T follicular helper cell (primary cell): ENCODE measurements around the gene POC1A.

ENCODE experiments used
- DNase-seq: peaks from one replicate; pipeline ENCODE4 v3.0.0-alpha.2; 2020; ENCODE audit warnings: low read depth

POC1A gene

GRCh38 chr3:52126500-52126899 lies 27.7 kb downstream of the POC1A start:
- DNase-seq, result no peak

- no peak for DNase-seq
These were observed 28.2 kb downstream of the POC1A start for GRCh38 chr3:52126036-52126435.

DNA sequence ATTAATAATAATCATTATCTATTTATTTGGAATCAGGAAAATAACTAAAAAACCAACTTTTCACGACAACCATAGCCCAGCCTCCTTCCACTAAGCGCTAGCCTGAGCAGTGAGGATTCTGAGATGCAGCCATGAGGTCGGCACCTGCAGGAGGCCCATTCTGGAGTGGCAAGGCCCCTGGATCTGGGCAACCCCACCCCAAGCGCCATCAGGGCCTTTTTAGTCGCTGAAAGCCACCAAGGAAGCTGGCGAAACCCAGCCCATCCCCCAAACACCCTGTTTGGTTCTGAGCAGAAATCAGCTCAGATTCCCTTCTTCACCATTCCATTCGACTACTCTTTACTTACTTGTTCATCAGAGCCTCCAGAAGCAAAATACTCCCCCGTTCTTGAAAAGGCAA lies 29.5 kb downstream of the POC1A start:
- DNase-seq, result no peak

DNA sequence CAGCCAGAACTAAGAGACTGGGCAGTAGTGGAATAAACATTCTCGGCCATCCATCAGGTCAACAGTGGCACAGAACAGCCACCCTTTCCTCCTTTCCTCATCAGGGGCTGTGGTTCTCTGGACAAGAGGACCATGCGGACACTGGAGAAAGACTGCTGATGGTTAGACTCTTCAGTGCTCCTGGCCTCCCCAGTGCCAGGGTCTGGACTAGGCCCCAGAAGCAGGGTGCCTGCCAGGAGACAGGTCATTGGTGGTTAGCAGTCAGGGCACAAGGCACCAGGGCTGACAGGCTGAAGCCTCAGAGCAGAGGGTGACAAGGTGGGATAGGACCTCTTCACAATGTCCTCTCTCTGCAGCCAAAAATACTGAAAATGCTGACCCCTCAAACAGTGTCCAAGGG lies 30.1 kb downstream of the POC1A start:
- DNase-seq, result no peak

GRCh38 chr3:52123106-52123725 lies 31.0 kb downstream of the POC1A start:
- DNase-seq, result peak; percentile 62

GRCh38 chr3:52122491-52122890 lies 31.7 kb downstream of the POC1A start:
- DNase-seq, result no peak

DNA sequence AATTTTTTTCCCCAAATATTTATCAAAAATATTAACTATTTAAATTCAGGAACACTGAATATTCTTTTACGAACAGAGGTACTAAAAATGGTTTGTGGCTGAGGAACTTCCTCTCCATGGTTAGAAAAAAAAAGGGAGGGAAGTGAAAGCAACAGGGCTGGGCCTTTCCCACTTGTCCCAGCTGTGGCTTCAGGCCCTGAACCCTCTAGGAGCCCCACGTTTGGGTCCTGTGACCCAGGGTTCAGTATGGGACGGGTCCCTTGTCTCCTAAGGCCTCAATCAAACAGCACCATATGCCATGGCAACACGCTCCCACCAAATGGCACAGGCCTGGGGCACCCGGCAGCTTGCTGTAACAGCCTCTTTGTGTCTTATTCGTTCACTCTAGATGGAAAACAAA lies 32.4 kb downstream of the POC1A start:
- DNase-seq, result no peak

- DNase-seq, result no peak
These were observed 32.8 kb downstream of the POC1A start for GRCh38 chr3:52121464-52121805.

GRCh38 chr3:52120556-52121463 lies 33.4 kb downstream of the POC1A start:
- no peak for DNase-seq

DNA sequence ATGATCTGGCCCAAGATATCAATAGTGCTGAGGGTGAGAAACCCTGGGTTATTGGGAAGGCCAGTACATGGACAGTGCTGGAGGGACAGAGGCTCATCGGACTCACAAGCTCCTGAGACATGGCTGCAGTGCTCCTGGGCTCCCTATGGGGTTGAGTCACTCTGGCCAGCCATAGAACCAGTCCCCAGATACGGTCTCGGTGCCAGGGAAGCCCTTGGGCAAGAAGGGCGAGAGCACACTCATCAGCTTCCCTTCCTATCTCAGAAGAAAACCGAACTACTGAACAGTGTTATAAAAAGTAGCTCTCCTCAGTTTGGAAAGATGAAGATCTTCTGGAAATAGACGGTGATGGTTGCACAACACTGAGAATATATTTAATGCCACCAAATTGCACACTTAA lies 34.4 kb downstream of the POC1A start:
- DNase-seq, result no peak

- DNase-seq, result no peak
These were observed 35.1 kb downstream of the POC1A start for GRCh38 chr3:52119099-52119498.

- no peak for DNase-seq
These were observed 35.9 kb downstream of the POC1A start for GRCh38 chr3:52118156-52118875.

DNA sequence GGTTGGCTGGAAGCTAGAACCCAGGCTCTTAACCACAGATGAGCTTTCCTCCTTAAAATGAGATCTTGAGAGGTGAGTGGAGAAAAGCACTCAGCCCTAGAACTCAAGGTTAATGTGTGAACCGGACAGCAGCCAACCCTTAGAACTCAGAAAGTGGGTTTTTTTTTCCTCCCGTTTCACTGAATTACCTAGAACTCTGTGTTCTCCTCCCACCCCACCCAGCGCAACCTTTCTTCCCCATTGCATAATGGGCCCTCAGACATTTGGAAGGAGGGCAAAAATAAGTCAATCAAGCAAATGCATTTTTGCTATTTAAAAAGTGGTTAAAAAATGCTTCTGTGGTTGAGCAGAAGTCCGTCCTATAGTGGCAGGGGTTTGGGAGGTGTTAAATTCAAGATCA lies 36.7 kb downstream of the POC1A start:
- DNase-seq, result no peak

- DNase-seq, result no peak
These were observed 42.2 kb downstream of the POC1A start for GRCh38 chr3:52112056-52112455.

DNA sequence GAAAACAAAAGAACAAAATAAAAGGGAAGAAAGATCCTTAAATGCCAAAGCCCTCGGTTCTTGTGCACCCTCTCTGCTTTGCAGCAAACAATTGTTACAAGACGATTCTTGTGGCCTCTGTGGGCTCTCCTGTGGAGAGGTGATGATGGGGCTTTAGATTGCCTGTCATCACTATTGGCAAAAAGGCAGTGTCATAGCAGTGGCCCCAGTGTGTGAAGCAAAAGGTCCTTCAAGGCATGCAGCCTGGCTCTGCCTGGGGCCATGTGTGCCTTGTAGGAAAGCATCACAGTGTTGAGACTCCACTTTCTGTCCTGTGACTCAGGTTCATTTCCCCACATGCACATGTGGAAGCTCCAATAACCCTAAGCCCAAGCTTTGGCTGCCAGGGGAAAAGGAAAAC lies 43.7 kb downstream of the POC1A start:
- no peak for DNase-seq

- DNase-seq, result no peak
These were observed 44.5 kb downstream of the POC1A start for GRCh38 chr3:52109611-52110301.

- DNase-seq, result no peak
These were observed 45.7 kb downstream of the POC1A start for GRCh38 chr3:52108302-52109232.

DNA sequence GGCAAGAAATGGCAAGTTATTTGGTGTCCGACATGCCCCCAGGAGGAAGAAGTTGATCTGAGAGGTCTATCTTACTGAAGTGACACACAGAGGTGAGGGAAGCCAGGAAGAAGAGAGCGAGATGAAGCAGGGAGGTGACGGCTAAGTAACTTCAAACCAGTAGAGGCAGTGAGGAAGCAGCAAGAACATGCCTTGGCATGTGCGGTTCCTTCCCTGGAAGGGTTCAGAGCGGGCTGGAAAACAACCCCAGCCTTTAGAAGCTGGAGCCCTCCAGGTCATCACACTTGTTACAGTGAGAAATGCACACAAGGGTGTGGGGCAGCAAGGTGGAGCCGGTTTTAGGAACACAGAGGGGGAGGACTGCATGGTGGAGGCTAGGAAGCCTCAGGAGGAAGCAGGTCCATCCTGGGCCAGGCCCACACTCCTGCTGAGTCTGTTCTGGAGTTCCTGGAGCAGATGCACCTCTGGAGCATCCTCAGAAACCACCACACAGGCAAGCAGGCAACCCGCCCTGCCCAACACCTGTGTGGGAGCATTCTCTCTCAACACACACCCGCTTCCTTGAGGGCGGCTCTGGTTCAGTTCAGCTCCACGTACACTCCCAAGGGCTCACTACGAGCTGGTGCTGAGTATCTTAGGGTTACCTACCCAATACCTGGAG lies 47.1 kb downstream of the POC1A start:
- no peak for DNase-seq

DNA sequence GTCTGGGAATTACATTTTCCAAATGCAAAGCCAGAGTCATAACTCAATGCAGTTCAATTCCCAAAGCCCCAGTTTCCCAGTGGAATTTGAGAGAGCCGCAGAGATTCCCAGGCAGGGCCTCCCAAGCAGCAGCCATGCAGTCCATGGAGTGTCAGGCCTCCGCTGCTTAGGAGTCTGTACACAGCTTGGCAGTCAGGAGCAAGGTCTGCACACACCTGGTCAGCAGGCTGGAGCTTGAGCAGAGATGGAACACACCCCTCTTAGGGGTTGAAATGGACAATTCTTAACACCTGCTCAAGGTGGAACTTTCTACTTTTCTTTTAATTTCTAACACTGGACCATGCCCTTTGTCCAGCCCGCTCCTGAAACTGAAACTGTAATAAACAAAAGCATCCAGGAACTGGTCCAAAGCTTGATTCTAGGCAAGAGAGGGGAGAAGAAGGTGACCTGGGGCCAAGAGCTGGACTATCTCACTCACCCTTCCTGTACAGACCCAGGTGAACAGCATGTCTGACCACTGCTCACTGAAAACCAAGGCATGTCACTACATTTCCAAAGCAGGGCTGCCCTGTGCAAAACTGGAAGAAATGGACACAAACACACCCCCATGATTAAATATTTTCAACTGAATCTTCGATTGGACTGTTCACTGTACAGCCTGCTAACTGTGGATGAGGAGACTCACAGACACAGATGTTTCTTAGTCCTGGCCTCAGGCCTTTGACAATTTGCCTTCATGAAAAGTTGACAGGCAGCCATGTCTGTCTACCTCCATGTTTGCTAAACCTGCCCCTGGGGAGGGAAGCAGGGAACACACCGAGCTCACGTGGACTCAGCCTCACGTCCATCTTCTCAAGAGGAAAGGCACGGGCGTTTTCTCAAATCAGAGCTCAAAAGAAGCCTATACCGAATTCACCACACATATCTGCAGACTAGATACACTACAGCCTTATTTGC lies 49.3 kb downstream of the POC1A start:
- DNase-seq, result no peak

DNA sequence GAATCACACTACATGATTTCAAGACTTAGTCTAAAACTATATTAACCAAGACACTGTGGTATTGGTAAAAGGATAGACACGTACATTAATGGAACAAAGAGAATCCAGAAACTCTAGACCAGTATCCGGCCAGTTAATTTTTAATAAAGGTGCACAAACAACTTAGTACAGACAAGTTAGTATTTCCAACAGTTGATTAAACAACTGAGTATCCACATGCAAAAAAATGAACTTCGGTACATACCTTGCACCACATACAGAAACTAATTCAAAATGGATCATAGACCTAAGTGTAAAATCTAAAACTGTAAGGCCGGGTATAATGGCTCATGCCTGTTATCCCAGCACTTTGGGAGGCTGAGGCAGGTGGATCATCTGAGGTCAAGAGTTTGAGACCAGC lies 51.3 kb downstream of the POC1A start:
- DNase-seq, result no peak
